AG04449 (cell line): ENCODE measurements around the gene COLEC12.

Source experiments
- CTCF ChIA-PET: fragments of 350-600 bp; formaldehyde crosslinking; extraction: SDS; loops from one replicate; lab custom pipeline; 2021; ENCODE audit warnings: antibody characterized with exemption; lab: Yijun Ruan, JAX
- POLR2A ChIA-PET: fragments of 400-600, 350-600 bp; formaldehyde crosslinking; extraction: SDS; loops from one replicate; lab custom pipeline; 2020; ENCODE audit warnings: antibody characterized with exemption, inconsistent platforms; lab: Yijun Ruan, JAX
- DNase-seq: peaks from one replicate; pipeline ENCODE4 v3.0.0-alpha.2; 2010; ENCODE audit warnings: low read depth, low spot score
- H3K4me3 ChIP-seq: 2 replicates; pipeline ENCODE4 v1.5.1; 2011; ENCODE audit warnings: low read depth, mild to moderate bottlenecking, control low read depth, low read length
- CTCF ChIP-seq: IDR thresholded peaks from one replicate; pipeline ENCODE4 v1.5.1; 2011; ENCODE audit warnings: mild to moderate bottlenecking, moderate library complexity, low read length, control low read depth, inconsistent platforms; ENCODE audit not compliant: insufficient read depth; ENCODE audit errors: missing control alignments

Gene COLEC12

DNA sequence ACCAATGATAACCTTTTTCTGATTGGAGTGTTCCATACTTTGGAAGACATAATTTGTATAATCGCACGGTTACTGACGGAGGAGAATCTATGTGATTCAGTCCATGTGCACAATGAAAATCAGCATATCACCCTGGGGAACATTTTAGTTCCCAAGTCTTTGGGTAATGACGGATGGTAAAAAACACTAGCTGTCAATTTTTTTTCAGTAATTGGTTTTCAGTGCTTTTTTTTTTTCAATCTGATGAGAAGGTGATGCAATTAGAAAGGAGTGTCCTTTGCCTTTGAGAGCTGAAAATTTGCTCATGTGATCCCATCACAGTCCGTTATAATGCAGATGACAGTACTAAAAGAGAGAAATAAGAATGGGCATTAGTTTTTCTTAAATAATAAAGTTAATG is 180.8 kb downstream of the COLEC12 start:
- ChIA-PET CTCF (no interaction called here), POLR2A (no interaction called here)
- TF ChIP-seq CTCF, result no peak
- DNase-seq, result no peak
- no peak overlapping the region for H3K4me3 ChIP-seq

GRCh38 chr18:318791-319291 is 181.7 kb downstream of the COLEC12 start:
- no peak overlapping the region for H3K4me3 ChIP-seq
- ChIA-PET POLR2A (no interaction called here), CTCF (interaction anchor here (1.1 kb wide), 1 partner anchor 10 kb away, joined by 3 read pairs; no protein-coding TSS in a partner anchor)
- DNase-seq, result no peak
- no peak for TF ChIP-seq CTCF

GRCh38 chr18:317618-318017 is 182.9 kb downstream of the COLEC12 start:
- POLR2A ChIA-PET, result no interaction called here
- TF ChIP-seq CTCF, result no peak
- no peak overlapping the region for H3K4me3 ChIP-seq
- DNase-seq, result no peak
- CTCF ChIA-PET, result interaction anchor here (0.9 to 1.1 kb wide), 2 partner anchors 11 to 15 kb away, joined by 3 read pairs; no protein-coding TSS in a partner anchor

DNA sequence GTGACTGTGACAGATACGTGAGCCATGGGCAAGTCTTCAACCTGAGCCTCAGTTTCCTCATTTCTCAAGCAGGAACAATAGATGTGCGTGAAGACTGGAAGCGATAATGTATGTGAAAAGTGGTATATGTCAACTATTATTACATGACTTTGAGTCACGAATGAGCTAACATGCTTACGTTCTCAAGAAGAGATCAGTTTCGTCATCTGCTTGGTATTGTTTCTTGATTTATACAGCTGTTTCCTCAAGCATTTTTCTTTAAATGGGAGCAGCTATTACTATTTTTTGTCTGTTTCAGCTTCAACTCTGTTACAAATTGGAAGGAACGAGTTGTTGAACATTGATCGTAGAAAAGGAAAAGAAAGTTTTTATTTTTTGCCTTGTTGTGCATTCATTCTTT is 184.1 kb downstream of the COLEC12 start:
- ChIA-PET POLR2A (no interaction called here), CTCF (interaction anchor here (1.1 to 1.8 kb wide), 3 partner anchors 14 to 300 kb away, joined by 4 to 6 read pairs (median 5); no protein-coding TSS in a partner anchor)
- no peak overlapping the region for H3K4me3 ChIP-seq
- DNase-seq, result no peak
- no peak for TF ChIP-seq CTCF

DNA sequence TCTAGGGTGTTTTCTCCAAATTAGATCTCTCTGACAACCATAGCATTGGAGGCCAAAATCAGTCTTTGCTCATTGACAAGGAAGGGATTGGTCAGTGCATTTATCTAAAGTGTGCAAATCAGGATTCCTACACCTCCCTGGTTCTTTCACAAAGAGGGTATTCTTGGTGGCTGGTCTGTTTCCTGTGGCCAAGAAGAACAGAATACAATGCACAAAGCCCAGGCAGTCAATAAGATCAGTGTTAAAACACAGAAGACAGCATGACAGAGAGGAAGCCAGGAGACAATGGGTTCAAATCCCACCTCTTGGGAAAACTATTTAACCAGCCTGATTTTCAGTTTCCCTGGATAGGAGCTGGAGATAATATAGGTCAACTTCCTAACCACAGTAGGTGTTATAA is 186.6 kb downstream of the COLEC12 start:
- POLR2A ChIA-PET, result no interaction called here
- CTCF ChIA-PET, result interaction anchor here (1.3 kb wide), 1 partner anchor 301 kb away, joined by 4 read pairs; no protein-coding TSS in a partner anchor
- TF ChIP-seq CTCF, result no peak
- DNase-seq, result no peak
- H3K4me3 ChIP-seq, result no peak overlapping the region

DNA sequence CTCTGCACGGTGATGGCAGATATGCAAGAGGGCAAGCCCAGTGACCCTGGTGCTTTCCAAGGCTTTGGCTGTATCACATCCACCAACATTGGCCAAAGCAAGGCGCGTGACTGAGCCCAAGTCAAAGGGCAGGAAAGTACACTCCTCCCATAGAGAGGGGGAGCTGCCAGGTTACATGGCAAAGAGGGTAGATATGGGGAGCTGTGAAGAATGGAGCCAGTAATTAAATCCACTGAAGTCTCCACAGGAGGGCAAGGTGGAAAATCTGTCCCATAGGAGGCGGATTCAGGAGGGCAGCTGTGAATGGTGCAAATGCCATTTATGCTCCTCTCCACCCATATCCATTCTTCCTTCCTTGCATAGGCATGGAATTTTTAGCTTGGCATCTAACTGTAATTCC is 188.1 kb downstream of the COLEC12 start:
- TF ChIP-seq CTCF, result no peak
- H3K4me3 ChIP-seq, result no peak overlapping the region
- POLR2A ChIA-PET, result no interaction called here
- DNase-seq, result no peak
- CTCF ChIA-PET, result interaction anchor here (1.1 kb wide), 1 partner anchor 9 kb away, joined by 3 read pairs; no protein-coding TSS in a partner anchor
